Left lung (tissue), 10 donors: ENCODE data around the gene XKR7. TPM values are rescaled to one million over a fixed set of nuclear protein-coding genes. Genes with fewer than 3 reads are reported as not detected.

Experiments
- ATAC-seq: fragments of 200-7000 bp; cut with Tn5 transposase; one replicate; pipeline ENCODE4 v1.9.1; 2020; ENCODE audit warnings: moderate library complexity
- DNase-seq, 4 donors: peaks; one replicate each; pipeline ENCODE4 v3.0.0-alpha.2; 2013 to 2020
- H3K27ac ChIP-seq, 2 donors: fragments of 200-600 bp; sonication (generic) in 1 of 2; one replicate each; pipeline versions ENCODE4 v1.5.0 to v1.8.0; 2020 to 2021
- H3K27me3 ChIP-seq, 2 donors: fragments of 200-600 bp; sonication (generic) in 1 of 2; one replicate each; pipeline versions ENCODE4 v1.5.0 to v1.8.0; 2020 to 2021
- H3K36me3 ChIP-seq, 2 donors: fragments of 200-600 bp; sonication (generic) in 1 of 2; one replicate each; pipeline versions ENCODE4 v1.5.0 to v1.8.0; 2020 to 2021
- H3K4me1 ChIP-seq, 2 donors: fragments of 200-600 bp; one replicate each; pipeline ENCODE4 v1.8.0; 2021
- H3K4me3 ChIP-seq, 2 donors: fragments of 200-600 bp; sonication (generic) in 1 of 2; one replicate each; pipeline versions ENCODE4 v1.5.0 to v1.8.0; 2020 to 2021; ENCODE audit warnings: mild to moderate bottlenecking in 1 of 2
- H3K9me3 ChIP-seq, 2 donors: fragments of 200-600 bp; sonication (generic) in 1 of 2; one replicate each; pipeline versions ENCODE4 v1.5.0 to v1.8.0; 2020 to 2021
- intact Hi-C, 2 donors: fragments of 100-400 bp; cut with DNase I; formaldehyde crosslinking; loops; one replicate each; pipeline versions ENCODE4 v1.11.2 to v1.14.2; 2022
- polyA plus RNA-seq, 6 donors: library from polyadenylated mRNA; unstranded; fragments of 120-200 nt; gene quantifications; one replicate each; pipeline ENCODE4 v1.2.1, GENCODE V29; 2013; ENCODE audit not compliant: insufficient read length in 6 of 6
- total RNA-seq, 2 donors: library from RNA; stranded (reverse); fragmentation: NEBNext Ultra II Directional; extraction: Animal tissue kit (Norgen Biotek cat#: 25700); gene quantifications; one replicate each; pipeline ENCODE4 v1.2.1, GENCODE V29; 2021
- TF ChIP-seq, protein P1 (sequence below), 2 donors: fragments of 200-600 bp; sonication (generic) in 1 of 2; IDR thresholded peaks; one replicate each; pipeline versions ENCODE4 v1.5.0 to v1.8.0; 2021; ENCODE audit warnings: antibody characterized with exemption in 2 of 2
- donor health status: DM: no; HTN: yes; CAD: no.
- donor health status: DM: no; HTN: no; CAD: no.

The XKR7 gene
- total and polyA plus RNA-seq, 8 donors: 0.05 to 0.19 (median 0.07) TPM; not detected in 1

- H3K36me3 ChIP-seq: no peaks in the 10 kb centered on the region
- no peaks in the 10 kb centered on the region for H3K4me1 ChIP-seq
- DNase-seq: no peak
- H3K4me3 ChIP-seq: no peak overlapping the region
- intact Hi-C loops: no loop called here
- no peak overlapping the region for H3K27ac ChIP-seq
- H3K27me3 ChIP-seq: peaks cover 0 to 4% of the 10 kb centered on the region in 2 donors
- no peak for ATAC-seq
- TF ChIP-seq, protein P1, sequence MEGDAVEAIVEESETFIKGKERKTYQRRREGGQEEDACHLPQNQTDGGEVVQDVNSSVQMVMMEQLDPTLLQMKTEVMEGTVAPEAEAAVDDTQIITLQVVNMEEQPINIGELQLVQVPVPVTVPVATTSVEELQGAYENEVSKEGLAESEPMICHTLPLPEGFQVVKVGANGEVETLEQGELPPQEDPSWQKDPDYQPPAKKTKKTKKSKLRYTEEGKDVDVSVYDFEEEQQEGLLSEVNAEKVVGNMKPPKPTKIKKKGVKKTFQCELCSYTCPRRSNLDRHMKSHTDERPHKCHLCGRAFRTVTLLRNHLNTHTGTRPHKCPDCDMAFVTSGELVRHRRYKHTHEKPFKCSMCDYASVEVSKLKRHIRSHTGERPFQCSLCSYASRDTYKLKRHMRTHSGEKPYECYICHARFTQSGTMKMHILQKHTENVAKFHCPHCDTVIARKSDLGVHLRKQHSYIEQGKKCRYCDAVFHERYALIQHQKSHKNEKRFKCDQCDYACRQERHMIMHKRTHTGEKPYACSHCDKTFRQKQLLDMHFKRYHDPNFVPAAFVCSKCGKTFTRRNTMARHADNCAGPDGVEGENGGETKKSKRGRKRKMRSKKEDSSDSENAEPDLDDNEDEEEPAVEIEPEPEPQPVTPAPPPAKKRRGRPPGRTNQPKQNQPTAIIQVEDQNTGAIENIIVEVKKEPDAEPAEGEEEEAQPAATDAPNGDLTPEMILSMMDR (IDR thresholded peaks at IDR 0.05): no peak
- no peaks in the 10 kb centered on the region for H3K9me3 ChIP-seq
Measured at GRCh38 chr20:31979713-31980426, 11.9 kb downstream of the XKR7 start.

GRCh38 chr20:31981784-31982183 is 13.8 kb downstream of the XKR7 start:
- intact Hi-C loops: no loop called here
- TF ChIP-seq, protein P1 (IDR thresholded peaks at IDR 0.05): no peak
- Histone ChIP-seq H3K36me3 (no peaks in the 10 kb centered on the region), H3K27ac (no peak overlapping the region), H3K4me1 (no peaks in the 10 kb centered on the region), H3K4me3 (no peak overlapping the region), H3K9me3 (no peaks in the 10 kb centered on the region), H3K27me3 (no peaks in the 10 kb centered on the region)
- DNase-seq (no peak), ATAC-seq (no peak)

DNA sequence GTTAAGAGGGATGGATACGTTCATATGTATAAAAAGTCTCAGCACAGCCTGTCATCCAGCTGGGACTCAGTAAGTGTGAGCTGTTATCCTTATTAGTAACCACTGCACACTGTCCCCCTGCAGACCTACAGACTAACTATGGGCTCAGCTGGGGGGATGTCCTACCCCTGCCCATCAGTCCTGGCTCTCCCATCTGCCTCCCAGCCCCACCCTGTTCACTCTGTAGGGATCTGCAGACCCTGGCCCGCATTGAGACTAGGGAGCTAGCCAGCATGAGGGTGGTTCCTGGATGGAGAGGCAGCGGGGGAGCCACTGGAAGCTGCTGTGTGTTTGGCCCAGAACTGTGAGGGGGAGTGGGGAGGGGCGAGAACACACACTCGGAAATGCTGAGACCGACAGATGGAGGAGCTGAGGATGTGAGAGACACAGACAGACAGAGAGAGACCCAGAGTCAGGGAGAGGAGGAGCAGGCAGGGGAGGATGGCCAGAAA is 17.1 kb downstream of the XKR7 start:
- ATAC-seq: no peak
- TF ChIP-seq, protein P1 (IDR thresholded peaks at IDR 0.05): no peak
- Histone ChIP-seq H3K9me3 (no peaks in the 10 kb centered on the region), H3K27ac (no peak overlapping the region), H3K27me3 (no peaks in the 10 kb centered on the region), H3K4me1 (no peaks in the 10 kb centered on the region), H3K4me3 (no peak overlapping the region), H3K36me3 (no peaks in the 10 kb centered on the region)
- intact Hi-C loops: no loop called here
- DNase-seq: no peak

GRCh38 chr20:31987744-31988143 is 19.8 kb downstream of the XKR7 start:
- TF ChIP-seq, protein P1 (IDR thresholded peaks at IDR 0.05): no peak
- Histone ChIP-seq H3K36me3 (no peaks in the 10 kb centered on the region), H3K27me3 (no peaks in the 10 kb centered on the region), H3K9me3 (no peaks in the 10 kb centered on the region), H3K4me1 (no peaks in the 10 kb centered on the region), H3K4me3 (no peak overlapping the region), H3K27ac (no peak overlapping the region)
- intact Hi-C loops: no loop called here
- ATAC-seq: no peak
- DNase-seq: no peak

DNA sequence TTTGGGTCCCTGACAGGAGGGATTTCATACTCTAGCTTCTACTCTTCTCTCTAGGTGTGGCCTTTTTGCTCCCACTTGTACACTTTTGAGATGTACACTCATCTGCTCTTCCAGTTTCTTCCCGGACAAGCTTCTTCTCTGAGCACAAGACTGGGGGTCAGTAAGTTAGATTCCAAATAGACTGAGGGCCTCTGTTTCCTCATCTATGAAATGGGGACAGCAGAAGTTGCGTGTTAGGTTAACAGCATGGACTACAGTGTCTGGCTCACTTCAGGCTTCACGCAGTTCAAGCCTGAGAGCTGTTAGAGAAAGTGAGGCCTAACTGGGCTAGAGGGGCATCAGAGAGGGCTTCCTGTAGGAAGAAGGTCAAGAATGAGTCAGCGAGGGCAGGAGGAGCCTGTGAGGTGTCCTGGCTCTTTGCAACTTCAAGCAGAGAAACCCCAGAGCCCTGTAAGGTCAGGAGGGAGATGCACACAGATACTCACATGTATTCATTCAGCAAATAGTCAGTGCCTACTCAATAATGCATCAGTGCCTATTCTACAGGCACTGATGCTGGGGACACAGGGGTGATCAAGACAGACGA is 20.6 kb downstream of the XKR7 start:
- TF ChIP-seq, protein P1 (IDR thresholded peaks at IDR 0.05): no peak
- H3K4me1 ChIP-seq: no peaks in the 10 kb centered on the region
- H3K4me3 ChIP-seq: no peak overlapping the region
- H3K27me3 ChIP-seq: peaks cover under 1 to 6% of the 10 kb centered on the region in 2 donors
- no peaks in the 10 kb centered on the region for H3K36me3 ChIP-seq
- DNase-seq (no peak), ATAC-seq (no peak)
- H3K9me3 ChIP-seq: no peaks in the 10 kb centered on the region
- intact Hi-C loops: no loop called here
- H3K27ac ChIP-seq: no peak overlapping the region
